Measurements from ENCODE around the gene PLK4. TPM values are rescaled to one million over a fixed set of nuclear protein-coding genes. Genes with fewer than 3 reads are reported as not detected.

Gene PLK4
- total RNA-seq, 4 donors from 2014 or later: 0.78 to 1.7 (median 1.2) TPM

DNA sequence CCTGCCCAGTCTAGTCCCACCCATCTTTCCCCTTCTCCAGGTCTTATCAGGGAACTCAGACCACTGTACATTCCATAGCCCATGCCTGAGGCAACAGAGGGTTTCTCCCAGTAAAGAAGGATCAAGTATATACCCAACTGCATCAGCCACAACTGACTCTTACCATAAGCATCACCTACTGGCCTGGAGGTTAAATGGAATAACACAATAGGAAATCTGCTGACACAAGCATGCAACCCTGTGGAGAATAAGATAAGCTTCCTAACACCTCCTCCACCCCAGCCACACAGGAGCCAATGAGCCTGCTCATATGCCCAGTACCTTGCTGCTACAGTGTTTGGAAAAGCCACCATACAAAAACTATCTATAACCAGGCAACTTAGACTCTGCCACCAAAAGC is 34.6 kb upstream of the PLK4 start:
- H3K9me3 ChIP-seq: peaks cover 0 to 28% (median 20%) of the 10 kb centered on the region in 4 donors
- H3K36me3 ChIP-seq: no peaks in the 10 kb centered on the region
- H3K4me1 ChIP-seq: no peaks in the 10 kb centered on the region
- intact Hi-C loops (cut with DNase I): no loop called here
- H3K4me3 ChIP-seq: no peak overlapping the region
- TF ChIP-seq EP300 (IDR thresholded peaks at IDR 0.05) (no peak), POLR2A (IDR thresholded peaks at IDR 0.05; ENCODE audit: low read depth) (no peak), POLR2AphosphoS5 (IDR thresholded peaks at IDR 0.05) (no peak)
- TF ChIP-seq, protein P1, sequence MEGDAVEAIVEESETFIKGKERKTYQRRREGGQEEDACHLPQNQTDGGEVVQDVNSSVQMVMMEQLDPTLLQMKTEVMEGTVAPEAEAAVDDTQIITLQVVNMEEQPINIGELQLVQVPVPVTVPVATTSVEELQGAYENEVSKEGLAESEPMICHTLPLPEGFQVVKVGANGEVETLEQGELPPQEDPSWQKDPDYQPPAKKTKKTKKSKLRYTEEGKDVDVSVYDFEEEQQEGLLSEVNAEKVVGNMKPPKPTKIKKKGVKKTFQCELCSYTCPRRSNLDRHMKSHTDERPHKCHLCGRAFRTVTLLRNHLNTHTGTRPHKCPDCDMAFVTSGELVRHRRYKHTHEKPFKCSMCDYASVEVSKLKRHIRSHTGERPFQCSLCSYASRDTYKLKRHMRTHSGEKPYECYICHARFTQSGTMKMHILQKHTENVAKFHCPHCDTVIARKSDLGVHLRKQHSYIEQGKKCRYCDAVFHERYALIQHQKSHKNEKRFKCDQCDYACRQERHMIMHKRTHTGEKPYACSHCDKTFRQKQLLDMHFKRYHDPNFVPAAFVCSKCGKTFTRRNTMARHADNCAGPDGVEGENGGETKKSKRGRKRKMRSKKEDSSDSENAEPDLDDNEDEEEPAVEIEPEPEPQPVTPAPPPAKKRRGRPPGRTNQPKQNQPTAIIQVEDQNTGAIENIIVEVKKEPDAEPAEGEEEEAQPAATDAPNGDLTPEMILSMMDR (IDR thresholded peaks at IDR 0.05): no peak
- no peak for DNase-seq (ENCODE audit: extremely low spot score)
- H3K27me3 ChIP-seq: no peaks in the 10 kb centered on the region
- no peak overlapping the region for H3K27ac ChIP-seq (replicated peaks in 1 of 4)

DNA sequence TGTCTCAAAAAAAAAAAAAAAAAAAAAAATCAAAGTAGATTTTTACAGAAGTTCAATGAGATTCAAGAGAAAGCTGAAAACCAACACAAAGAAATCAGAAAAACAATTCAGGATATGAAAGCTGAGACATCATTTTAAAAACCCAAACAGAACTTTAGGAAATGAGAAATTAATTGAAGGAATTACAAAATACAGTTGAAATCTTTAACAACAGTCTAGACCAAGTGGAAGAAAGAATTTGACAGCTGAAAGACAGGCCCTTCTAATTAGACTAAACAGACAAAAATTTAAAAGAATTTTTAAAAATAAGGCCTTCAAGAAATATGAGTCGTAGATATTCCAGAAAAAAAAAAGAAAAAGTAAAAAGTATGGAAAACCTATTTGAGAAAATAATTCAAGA is 33.9 kb upstream of the PLK4 start:
- Histone ChIP-seq H3K9me3 (peaks cover 0 to 35% (median 21%) of the 10 kb centered on the region in 4 donors), H3K27ac (replicated peaks in 1 of 4) (no peak overlapping the region), H3K4me1 (no peaks in the 10 kb centered on the region), H3K4me3 (no peak overlapping the region), H3K36me3 (no peaks in the 10 kb centered on the region), H3K27me3 (no peaks in the 10 kb centered on the region)
- TF ChIP-seq, protein P1 (IDR thresholded peaks at IDR 0.05): no peak
- TF ChIP-seq POLR2A (IDR thresholded peaks at IDR 0.05; ENCODE audit: low read depth) (no peak), EP300 (IDR thresholded peaks at IDR 0.05) (no peak), POLR2AphosphoS5 (IDR thresholded peaks at IDR 0.05) (no peak)
- WGBS: 91% methylated on average over 1 of the region's 1 CpG
- intact Hi-C loops (cut with DNase I): no loop called here
- DNase-seq (ENCODE audit: extremely low spot score): no peak

DNA sequence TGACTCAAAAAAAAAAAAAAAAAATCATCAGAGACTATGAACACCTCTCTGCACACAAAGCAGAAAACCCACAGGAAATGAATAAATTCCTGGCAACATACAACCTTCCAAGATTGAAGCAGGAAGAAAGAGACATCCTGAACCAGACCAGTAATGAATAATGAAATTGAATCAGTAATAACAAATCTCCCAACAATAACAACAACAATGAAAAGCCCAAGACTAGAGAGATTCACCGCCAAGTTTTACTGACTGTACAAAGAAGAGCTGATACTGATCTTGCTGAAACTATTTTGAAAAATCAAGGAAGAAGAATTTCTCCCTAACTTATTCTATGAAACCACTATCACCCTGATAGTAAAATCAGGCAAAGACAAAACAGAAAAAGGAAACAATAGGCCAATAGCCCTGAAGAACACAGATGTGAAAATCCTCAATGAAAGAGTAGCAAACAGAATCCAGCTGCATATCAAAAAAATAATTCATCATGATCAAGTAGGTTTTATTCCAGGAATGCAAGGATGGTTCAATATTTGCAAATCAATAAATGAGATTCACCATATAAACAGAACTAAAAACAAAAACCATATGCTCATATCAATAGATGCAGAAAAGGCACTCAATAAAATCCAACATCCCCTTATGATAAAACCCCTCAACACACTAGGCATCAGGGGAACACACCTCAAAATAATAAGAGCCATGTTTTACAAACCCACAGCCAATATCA is 31.0 kb upstream of the PLK4 start:
- 90% methylated on average over 1 of the region's 1 CpG for WGBS
- intact Hi-C loops (cut with DNase I): no loop called here
- no peak overlapping the region for H3K27ac ChIP-seq (replicated peaks in 1 of 4)
- H3K36me3 ChIP-seq: no peaks in the 10 kb centered on the region
- peaks cover 0 to 54% (median 23%) of the 10 kb centered on the region in 4 donors for H3K9me3 ChIP-seq
- TF ChIP-seq EP300 (IDR thresholded peaks at IDR 0.05) (no peak), POLR2A (IDR thresholded peaks at IDR 0.05; ENCODE audit: low read depth) (no peak), POLR2AphosphoS5 (IDR thresholded peaks at IDR 0.05) (no peak)
- TF ChIP-seq, protein P1 (IDR thresholded peaks at IDR 0.05): no peak
- no peaks in the 10 kb centered on the region for H3K4me1 ChIP-seq
- no peak for DNase-seq (ENCODE audit: extremely low spot score)
- H3K4me3 ChIP-seq: no peak overlapping the region
- no peaks in the 10 kb centered on the region for H3K27me3 ChIP-seq

DNA sequence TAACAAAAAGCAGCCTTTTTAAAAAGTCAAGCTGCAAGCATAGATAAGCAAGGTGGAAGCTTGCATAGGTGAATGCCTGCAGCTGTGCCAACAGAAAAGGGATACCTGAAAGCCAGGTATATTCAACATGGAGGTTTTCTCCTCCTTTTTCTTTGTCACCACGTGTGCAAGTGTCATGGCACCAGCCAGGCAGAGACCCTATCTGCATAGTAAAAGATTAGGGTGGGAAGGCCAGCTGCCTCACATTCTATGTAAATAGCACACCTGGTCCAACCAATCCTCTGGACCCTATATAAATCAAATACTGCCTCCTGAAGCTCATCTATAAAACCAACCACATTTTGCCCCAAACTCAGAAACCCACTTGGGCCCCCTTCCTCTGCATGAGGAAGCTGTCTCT is 28.0 kb upstream of the PLK4 start:
- Histone ChIP-seq H3K36me3 (no peaks in the 10 kb centered on the region), H3K4me3 (no peak overlapping the region), H3K9me3 (peaks cover 0 to 49% (median 13%) of the 10 kb centered on the region in 4 donors), H3K27ac (replicated peaks in 1 of 4) (no peak overlapping the region), H3K4me1 (peaks cover 0 to 9% (median 5%) of the 10 kb centered on the region in 4 donors), H3K27me3 (no peaks in the 10 kb centered on the region)
- intact Hi-C loops (cut with DNase I): no loop called here
- DNase-seq (ENCODE audit: extremely low spot score): no peak
- TF ChIP-seq EP300 (IDR thresholded peaks at IDR 0.05) (no peak), POLR2A (IDR thresholded peaks at IDR 0.05; ENCODE audit: low read depth) (no peak), POLR2AphosphoS5 (IDR thresholded peaks at IDR 0.05) (no peak)
- TF ChIP-seq, protein P1 (IDR thresholded peaks at IDR 0.05): no peak
- WGBS: 36% methylated on average over 1 of the region's 1 CpG

All from esophagus muscularis mucosa (tissue), 4 donors.